Measurements from ENCODE around the gene GLIS1.

GLIS1 gene

DNA sequence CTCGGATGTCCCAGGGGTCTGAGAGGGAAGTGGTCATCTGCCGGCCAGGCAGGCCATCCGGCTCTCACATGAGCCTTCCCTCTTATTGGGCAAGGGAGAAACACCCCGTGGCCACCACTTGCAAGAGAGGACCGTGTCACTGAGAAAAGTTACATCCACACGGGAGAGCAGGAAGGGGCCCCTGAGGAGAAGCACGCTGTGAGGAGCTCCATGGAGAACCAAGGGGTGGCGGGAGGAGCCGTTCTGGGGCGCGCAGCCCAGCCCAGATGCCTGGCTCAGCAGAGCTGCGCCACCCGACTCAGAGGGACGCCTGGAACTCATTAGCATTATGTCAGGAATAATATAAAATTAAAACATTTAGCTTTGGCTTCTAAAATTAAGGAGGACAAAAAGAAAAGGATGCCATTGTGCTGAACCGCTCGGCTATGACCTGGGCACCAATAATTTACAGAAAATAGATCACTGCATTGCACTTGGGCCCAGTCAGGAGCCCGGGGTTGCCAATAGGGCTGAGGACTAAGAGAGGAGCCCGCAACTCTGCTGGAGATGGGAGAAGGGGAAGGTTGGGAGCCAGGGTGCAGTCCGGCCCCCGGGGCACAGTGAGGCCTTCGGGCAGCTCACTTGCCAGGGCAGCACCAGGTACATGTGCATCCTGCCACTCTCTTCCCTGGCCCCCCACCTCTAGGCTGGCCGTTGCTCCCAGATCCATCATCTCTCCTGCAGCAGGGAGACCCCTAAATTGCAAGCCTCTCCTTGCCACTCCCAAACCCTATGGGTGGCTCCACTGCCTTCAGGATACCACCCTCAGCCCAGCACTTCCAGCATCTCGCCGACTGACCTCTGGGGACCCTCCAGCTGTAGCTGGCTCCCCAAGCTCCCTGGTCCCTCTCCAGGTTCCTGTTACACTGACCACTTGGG is 194.9 kb downstream of the GLIS1 start:
- DNase-seq: no peak

DNA sequence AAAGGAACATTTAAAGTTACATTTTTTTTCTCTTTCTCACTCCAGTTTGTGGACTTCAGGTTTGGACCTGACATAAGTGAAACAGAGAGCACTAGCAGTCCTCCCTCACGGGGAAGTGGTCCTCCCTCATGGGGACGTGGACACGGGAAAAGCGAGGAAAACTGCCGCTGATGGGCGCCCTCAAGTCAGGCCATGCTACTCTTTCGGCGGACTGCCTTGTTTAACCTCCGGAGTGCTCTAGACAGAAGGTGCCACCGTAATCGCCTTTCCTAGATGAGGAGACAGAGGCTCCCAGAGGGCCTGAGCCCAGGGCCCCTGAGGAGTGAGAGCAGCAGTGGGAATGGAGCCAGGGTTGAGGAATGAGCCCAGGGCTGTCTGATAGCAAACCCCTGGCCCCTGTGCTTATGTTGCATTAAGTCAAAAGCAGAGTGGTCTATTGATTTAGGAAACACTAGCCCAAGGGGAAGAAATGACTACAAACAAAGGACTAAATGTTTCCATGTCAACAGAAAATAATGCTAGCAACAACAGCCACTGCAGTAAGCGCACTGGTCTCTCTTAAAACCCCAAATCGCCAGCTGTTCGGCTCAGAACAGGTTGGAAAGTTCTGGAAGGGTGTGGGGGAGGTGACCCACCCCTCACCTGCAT is 195.7 kb downstream of the GLIS1 start:
- DNase-seq: no peak

DNA sequence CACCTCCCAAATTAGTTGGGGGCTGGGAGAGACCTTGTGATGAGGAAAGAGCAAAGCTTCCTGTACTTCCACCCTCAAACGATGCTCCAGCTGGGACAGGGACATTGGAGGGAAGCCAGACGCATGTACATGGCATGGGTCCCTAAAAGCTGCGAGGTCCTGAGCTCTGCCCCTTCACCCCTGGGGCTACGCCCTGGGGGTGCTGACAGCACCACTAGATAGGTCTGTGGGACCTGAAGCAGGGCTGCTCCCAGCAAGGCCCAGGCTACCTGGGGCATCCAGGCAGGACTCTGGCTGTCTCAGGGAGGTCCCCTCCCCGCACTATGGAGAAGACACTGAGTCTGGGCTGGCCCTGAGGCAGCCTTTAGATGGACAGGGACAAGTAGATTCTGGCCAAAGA is 196.4 kb downstream of the GLIS1 start:
- no peak for DNase-seq

DNA sequence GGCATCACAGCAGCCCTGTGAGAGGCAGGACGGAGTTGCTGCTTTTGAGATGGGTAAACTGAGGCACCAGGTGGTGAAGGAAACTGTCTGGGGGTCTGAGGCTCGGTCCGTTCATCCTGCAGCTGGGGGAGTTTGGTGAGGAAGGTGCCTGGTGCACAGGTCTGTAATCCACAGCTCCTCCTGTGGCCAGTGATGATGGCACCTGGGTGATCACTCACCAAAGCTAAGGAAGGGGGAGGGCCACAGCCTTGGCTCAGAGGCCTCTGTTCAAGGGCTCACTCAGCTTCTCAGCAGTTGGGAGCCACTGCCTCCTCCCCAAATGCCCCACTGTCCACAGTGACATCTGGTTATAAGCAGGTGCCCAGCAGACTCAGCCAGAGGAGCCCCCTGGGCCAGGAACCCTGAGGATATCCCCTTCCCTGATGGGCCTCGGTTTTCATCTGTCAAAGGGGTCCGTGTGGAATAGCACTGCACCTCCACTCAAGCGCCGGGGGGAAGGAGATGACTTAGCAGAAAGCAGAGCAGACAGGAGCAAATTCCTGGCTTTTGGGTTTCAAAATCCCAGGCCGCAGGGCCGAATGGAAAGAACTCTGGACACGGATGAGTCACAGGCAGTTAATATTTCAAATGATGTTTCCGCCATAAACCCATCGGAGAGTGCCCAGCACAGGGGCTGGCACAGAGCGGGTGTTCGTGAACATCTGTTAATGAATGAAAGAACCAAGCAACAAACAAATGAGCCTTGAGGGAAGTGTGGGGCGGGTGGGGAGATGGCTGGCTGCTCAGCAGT is 197.0 kb downstream of the GLIS1 start:
- DNase-seq: peak; percentile 21 to 66

DNA sequence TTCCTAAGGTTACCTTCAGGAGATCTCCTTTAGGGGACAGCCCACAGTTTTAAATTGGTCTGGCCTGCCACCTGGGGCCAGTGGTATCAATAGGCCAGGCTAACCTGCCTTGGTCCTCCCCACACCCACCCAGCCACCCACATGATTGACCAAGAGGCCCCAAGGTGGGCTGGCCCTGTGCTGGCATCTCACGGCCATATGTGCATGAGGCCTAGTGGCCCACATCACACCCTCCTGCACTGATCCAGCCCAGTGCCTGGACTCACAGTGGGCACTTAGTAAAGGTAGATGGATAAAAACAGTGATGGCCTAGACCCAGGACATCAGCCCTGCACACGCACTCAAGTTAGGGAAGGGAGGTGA is 197.7 kb downstream of the GLIS1 start:
- no peak for DNase-seq

DNA sequence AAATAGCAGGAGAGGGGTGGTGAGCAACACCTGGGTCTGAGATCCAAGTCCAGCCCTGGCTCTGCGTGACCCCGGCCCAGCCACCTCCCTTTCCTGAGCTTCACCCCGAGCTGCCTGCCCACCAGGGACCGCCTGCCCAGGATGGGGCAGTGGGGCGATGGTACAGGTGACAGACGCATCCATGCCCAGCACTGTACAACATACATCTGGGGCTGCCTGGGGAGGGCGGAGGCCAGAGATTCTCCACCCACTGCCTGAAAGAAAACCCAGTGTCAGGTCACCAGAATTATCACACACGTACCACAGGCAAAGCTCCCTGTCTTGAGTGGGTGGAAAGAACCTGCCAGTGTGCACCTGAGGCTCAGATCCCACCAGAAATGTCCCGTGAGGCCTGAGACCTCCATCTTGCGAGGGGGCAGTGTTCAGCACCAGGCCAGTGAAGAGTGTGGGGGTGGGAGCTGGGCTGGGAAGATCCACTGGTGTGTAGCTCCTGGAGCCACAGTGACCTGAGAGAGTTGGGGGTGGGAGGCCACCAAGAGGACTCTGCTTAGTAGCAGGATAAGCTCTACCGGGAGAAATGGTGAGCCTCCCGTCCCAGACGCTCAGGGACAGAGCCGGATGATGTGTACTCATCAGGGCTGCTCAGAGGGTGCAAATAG is 198.2 kb downstream of the GLIS1 start:
- no peak for DNase-seq

DNA sequence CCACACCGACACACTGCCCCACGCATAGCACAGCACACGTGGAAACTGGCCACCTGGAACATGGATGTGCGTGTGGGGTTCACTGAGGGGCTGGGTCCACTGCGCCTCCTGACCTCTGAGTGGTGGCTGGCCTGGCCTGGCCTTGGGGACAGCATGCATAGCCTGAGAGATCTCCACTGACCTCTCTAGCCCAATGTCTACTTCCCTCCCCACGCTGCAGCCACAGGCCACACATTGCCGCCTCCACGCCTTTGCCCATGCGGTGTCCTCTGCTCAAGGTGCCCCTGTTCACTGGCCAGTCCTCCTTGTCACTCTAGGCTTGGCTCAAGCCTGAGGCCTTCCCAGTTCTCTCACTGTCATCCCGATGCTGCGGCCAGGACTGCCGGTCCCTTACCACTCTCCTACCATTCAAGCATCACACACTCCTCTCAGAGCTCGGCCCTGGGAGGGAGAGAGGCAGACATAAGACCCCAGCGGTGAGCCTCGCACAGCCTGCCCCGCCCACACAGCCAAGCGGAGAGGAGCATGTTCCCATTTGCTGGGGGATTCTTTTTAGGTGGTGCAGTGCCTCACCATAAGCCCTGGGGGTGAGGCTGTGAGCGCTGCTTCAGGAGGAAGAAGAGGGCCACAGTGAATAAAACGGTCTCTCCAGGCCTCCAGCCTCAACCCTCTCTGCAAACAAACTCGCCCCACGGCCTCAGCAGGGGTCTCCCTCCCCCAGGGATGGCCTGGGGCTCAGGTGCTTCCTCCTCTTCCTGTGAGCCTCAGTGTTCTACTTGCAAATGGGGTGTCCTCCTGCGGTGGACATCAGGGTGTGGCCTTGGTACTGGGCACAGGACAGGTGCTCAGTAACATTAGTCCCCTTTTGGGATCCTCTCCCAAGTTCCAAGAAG is 199.0 kb downstream of the GLIS1 start:
- DNase-seq: no peak

DNA sequence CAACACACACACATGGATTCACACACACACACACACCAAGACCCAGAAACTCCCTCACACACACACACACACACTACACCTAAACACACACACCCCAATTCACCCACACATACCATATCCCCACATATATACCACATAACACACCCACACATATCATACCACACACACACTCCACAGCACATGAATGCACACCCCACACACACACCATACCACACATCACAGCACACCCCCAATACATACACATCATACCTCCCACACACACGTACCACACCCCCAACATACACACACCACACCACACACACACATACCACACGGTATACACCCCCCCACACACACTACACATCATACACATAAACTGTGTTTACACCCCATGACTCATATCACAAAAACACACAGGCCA is 199.7 kb downstream of the GLIS1 start:
- DNase-seq: no peak

DNA sequence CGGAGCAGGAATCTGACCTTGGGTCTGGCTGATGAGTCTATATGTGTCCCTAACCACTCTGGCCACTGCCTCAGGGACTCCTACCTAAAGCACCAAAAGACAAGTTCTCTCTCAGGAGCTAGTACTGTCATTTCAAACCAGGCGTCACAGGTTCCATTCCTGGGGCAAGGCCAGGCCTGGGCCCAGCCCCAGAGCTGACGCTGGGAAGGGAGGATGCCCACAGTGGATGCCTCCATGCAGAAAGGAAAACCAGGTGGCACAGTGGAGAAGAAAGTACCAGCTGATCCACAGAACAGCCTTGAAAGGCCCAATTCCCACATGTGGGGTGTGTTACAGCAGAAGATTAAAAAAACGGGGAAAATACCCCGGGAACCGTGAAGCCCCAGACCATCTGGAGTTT is 202.4 kb downstream of the GLIS1 start:
- DNase-seq: peak; percentile 50 to 68

DNA sequence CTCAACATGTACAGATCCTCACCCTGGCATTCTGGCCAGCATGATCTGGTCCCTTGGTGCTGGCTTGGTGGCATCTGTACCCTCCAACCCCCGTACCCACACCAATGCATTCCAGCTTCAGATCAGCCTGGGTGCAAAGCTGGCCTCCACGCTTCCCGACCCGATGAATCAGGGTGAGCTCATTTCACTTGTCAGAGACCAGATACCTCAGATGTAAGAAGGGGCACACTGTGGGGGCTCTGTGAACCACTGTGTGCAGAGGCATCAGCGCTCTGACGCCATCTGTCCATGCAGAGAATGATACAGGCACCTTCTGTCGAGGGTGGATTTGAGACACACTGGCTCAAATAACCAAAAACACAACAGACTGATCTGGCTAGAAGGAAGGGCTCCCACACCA is 203.1 kb downstream of the GLIS1 start:
- DNase-seq: peak; percentile 78 to 95

DNA sequence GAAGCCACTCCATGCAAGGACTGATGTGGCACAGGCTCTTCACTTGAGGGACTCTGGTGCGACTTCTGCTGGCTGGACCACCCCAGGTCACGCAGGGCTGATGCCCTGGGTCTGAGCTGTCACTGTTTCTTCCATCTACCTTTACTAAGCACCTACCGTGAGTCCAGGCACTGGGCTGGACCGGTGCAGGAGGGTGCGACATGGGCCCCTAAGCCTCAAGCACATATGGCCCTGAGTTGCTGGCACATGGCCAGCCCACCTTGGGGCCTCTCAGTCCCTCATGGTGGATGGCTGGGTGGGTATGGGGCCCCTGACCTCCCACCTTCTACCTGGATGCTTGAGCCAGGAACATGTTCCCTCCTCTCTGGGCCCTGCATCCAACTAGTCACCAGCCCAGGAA is 203.7 kb downstream of the GLIS1 start:
- peak in 1 of 2 experiments; percentile 64 for DNase-seq

DNA sequence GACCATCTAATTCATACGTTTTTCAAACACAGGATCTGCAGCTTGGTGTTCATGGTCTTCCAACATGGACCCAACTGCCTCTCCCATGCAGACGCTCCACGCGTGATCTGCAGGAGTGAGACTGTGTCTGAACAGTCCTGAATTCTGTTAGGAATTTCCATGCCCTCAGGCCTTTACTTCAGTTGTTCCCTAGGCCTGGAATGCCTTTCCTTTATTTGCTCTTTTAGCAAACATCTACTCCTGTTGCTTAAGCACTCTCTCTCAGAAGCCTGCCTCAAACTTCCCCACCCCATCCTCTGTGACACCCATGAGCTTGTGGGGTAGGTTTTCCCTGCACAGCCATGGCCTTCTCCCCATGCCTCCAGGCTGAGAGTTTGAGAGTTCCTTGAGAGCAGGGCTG is 206.1 kb downstream of the GLIS1 start:
- DNase-seq: no peak

DNA sequence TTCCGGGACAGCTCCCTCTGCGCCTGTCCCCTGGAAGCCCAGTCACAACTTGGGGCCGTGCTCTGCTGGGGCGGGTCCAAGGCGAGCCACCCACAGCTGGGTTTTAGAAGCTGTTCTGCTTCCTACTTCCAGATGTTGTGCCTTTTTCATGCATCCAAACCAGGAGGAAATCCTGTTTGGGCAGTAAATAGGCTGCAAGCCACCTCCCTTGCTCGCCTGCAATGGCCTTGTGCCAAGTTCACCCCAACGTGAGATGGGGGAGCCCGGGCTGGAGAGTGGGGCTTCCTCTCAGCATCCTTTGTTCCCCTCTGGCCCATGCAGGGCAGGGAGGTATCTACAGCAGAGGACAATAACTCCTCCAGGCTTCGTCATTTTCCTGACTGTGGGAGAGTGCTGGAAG is 206.6 kb downstream of the GLIS1 start:
- DNase-seq: no peak

DNA sequence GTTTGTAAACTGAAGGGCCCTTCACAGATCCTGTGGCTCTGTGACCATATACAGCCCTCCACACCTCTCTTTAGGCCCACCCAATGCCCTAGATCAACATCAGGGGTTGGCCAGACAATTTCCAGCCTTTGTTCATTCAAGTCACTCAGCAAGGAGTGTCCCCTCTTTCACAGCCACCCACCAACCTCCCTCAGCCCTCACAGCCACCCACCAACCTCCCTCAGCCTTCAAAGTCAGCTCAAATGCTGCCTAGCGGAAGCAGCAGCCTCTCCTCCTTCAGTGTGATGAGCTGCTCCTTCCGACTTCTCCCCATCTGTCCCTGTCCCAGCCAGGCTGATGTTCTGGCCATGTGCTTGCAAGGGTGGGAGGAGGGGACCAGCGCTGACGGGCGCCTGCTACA is 208.4 kb downstream of the GLIS1 start:
- DNase-seq: peak; percentile 67 to 80

DNA sequence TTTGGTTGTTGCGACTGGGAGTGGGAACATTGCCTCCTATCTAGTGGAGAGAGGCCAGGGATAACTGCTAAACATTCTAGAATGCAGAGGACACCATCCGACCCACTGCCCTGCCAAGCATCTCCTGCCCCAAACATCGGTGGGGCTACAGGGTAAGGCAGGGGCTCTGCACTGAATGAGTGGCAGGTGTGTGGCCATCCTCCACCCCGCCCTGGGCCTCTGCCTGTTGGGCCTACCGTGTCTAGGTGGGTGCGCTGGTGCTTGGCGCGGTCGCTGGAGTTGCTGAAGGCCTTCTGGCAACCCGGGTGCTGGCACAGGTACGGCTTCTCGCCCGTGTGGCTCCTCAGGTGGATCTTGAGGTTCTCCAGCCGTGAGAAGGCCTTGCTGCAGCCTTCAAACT is 209.4 kb downstream of the GLIS1 start:
- DNase-seq: no peak

DNA sequence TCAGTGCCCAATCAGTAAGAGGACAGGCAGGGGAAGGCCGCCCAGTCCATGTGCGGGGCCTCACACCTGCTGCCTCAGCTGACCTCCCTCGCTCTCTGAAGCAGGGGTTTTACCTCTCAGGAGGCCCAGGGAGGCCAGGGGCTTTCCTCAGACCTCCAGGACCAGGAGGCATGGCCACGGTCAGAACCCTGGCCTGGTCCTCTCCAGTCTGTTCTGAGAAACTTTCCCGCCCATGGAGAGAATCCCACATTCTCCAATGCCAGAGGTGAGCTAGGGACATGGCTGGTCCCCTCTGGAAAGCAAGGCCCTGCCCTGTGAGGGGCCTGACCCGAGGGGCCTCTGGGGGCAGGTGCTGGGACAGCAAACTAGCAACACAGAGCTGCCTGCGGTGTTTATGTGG is 211.6 kb downstream of the GLIS1 start:
- no peak for DNase-seq

DNA sequence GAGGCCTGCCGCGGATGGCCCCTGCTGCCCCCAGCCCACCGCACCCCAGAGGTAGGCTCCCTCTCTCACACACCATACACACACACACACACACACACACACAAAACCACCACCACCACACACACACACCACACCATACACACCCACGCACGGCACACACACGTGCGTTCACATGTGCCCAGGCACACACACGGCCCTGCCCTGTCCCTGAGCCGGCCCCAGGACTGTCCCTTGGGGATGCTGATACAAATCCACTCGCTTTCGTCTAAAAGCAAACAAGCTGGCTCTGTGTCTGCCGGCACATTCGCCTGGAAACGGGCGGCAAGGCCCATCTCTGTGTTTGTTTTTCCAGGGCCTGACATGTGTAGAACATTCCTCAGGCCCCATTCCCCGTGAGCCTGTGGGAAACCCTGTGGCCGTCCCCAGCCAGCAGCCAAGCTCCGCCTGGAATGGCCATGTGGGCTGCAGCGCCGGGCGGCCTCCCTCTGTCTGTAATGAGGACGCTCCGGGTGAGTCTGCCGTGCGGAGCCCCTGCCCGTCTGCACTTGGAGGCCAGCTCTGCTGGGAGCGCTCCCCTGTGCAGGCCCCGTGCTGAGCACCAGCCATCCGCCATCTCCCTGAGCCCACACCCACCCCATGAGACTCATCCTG is 212.4 kb downstream of the GLIS1 start:
- no peak for DNase-seq

DNA sequence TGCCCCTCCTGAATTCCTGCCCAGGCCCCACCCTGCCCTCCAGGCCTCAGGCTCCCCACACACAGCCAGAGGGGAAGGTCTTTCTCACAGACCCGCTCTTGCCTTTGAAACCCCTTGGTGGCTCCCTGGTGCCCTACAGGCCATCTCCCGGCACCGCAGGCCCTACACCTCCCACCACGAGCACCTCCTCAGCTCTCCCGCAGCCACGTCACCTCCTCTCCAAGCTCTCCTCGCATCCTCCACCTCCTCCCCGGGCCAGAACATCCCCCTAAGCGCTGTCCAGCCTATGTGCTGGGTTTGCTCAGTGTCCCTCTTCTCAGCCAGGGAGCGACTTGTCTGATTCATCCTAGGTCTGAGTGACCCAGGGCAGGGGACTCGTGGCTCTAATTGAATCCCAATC is 213.4 kb downstream of the GLIS1 start:
- no peak for DNase-seq

DNA sequence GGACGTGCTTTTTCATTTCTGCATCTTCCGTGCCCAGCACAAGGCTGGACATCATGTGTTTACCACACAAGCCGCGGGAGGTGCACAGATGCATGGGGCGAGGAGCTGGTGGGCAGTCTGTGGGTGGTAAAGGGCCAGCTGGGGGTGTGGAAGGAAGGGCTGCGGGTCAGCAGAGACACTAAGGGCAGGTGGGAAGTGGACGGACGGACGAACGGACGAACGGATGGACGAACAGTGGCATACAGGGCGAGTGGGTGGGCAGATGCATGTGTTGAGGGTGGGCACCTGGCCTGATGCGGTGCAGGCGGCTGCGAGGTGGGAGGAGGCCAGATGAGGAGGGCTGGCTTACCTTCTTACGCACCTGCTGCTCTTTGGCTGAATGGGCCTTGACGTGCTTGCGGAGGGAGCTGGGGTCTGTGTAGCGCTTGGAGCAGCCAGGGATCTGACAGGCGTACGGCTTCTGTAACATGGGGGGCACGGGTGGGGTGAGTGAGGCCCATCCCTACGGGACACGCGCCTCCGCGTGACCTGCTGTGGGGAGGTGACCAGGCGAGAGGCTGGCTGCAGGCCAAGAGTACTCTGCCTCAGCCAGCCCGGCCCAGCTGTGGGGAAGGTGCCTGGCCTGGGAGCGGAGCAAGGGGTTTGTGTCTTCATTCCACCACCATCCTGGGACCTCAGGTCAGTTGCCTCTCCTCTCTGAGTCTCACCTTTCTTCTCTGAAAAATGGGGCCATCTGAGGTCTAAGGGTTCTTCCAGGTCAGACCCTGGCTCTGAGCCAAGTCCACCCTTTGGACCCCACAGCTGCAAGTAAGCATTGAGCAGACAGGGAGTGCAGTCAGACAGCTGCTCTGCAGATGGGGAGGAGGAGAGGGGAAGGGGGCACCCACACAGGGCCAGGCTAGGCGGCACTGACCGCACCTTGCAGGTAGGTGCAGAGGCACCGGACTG is 214.3 kb downstream of the GLIS1 start:
- DNase-seq: peak in 1 of 2 experiments; percentile 46

DNA sequence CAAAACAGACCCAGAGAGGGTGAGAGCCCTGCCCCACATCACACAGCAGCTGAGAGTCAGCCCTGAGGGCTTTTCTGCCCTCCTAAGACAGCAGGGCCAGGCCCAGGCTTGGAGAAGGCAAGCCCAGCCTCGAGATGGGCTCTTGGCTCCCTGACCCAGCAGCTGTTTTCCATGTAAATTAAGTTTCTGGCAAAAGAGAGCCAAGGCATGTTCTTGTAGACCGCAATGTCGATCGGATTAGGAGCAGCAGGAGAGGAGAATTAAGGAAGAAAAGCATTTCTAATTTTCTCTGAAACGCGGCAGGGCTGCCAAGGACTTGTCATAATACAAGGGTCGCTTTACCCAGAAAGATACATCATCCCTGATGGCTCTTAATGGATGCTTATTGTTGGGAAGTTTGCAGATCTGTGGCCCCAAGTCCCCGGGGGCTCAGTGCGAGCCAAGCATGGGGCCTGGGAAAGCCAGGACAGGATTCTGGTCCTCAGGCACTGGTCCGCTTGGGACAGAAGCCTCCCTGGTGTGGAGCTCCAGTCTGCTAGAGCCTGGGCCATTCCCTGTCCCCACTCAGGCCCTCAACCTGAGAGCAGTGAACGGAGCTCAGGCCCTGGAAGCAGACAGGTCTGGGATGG is 216.9 kb downstream of the GLIS1 start:
- peak; percentile 16 to 57 for DNase-seq

Data from NCI-H524 (cell line).